NCI-H1092 (cell line): Measurements from ENCODE around the gene P2RY2.

Source experiments
- DNase-seq: peaks from one replicate; lab custom pipeline; 2025; lab: John Stamatoyannopoulos, UW

Gene P2RY2

DNA sequence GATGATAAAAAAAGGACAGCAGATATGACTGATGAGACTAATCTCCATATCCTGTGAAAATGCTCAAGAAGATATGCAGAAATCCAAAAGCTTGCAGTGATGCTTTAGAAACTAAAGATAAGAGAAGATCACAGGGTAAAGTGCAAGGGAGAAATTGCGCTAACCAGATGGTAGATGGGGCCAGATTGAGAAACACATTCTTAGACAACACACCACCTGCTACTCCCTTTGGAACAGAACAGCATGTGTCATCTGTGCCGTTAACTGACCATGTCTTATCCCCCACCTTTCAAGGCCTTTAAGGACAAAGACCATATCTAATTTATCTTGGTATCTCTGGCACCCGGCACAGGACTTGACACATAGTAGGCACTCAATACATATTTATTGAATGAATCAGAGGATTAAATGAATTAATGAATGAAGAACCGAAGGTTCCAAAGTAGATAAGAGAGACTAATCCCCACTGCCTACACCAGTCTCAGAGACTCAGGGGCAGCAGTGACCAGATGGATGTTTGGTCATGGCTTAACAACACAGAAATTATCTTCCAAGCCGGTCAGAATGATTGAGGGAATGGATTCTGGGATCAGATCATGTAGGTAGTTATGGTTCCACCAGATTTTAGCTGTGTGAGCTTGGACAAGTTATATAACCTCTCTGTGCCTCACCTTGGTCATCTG lies 12.3 kb upstream of the P2RY2 start:
- no peak for DNase-seq

DNA sequence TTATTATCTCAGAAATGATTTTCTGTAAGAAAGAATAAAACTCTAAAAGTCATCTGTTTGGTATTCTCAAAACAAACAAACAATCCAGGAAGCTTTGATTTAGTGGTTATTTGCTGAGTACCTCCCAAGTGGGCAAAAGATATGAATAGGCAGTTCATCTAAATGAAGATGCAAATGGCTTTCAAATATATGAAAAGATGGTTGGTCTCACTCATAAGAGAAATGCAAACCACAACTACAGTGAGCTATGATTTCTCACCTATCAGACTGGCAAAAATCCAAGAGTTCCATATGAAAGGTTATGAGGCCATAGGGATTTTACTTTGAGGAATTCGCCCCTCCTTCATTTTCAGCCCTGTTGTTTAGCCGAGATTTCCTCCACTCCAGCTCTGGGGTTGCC lies 11.3 kb upstream of the P2RY2 start:
- DNase-seq: no peak

GRCh38 chr11:73209892-73210291 lies 8.2 kb upstream of the P2RY2 start:
- DNase-seq: no peak

- no peak for DNase-seq
Observed at GRCh38 chr11:73210916-73211667, 7.0 kb upstream of the P2RY2 start.

GRCh38 chr11:73213196-73214143 lies 4.6 kb upstream of the P2RY2 start:
- DNase-seq: no peak

- no peak for DNase-seq
Observed at GRCh38 chr11:73215191-73216134, 2.6 kb upstream of the P2RY2 start.

- no peak for DNase-seq
Observed at GRCh38 chr11:73216465-73216864, 1.6 kb upstream of the P2RY2 start.

GRCh38 chr11:73217131-73217809 lies 811 bp upstream of the P2RY2 start:
- DNase-seq: no peak

DNA sequence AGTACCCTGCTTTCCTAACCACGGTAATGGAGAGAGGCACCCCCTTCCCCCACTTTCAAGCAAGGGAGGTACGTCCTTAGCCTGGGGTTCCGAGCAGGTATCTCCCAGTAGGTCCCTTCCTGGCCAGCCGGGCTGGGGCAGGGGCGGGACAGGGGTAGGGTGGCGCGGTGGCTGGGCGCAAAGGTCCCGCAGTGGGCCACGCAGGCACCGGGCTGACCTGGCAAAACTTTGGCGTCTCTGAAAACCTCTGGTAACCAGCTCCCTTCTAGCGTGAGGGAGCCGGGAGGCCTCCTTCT lies 323 bp upstream of the P2RY2 start:
- no peak for DNase-seq

DNA sequence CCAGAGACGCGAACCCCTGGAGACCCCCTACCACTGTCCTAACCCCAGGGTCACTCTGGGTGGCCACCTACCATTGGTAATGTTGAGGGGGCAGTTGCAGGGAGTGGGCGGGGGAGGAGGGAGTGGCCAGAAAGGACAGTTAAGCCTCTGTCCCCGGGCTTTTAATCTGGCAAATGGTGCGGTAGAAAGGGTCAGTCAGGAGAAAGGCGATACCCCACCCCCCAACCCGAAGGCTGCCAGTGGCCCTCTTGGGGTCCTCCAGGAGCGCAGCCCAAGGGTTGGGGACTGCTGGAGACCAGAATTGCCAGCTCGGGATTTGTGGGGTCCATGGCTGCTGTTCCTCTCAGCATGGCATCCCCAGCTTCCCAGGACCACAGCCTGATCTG lies 742 bp downstream of the P2RY2 start:
- no peak for DNase-seq

- no peak for DNase-seq
Observed at GRCh38 chr11:73219396-73220285, 1.6 kb downstream of the P2RY2 start.

- DNase-seq: no peak
Observed at GRCh38 chr11:73221451-73221850, 3.4 kb downstream of the P2RY2 start.

GRCh38 chr11:73221996-73222395 lies 3.9 kb downstream of the P2RY2 start:
- DNase-seq: no peak

GRCh38 chr11:73223998-73224730 lies 6.1 kb downstream of the P2RY2 start:
- DNase-seq: no peak

- no peak for DNase-seq
Observed at GRCh38 chr11:73225001-73225686, 7.1 kb downstream of the P2RY2 start.

DNA sequence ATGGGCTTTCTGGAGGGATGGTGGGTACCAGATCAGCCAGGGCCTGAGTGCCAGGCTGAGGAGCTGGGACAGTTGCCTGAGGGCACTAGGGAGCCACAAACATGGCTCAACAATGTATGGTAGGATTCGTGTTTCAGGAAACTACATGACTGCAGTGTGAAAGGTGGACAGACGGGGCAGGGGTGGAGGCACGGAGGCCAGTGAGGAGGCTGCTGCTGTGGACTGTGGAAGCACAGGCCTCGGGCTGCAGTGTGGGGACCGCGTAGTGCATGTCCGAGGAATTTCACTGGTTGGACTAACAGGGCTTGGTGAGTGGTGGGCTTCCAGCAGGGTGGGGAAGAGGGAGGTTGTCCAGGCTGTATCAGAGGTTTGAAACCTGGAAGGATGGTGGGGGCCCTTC lies 7.8 kb downstream of the P2RY2 start:
- no peak for DNase-seq

DNA sequence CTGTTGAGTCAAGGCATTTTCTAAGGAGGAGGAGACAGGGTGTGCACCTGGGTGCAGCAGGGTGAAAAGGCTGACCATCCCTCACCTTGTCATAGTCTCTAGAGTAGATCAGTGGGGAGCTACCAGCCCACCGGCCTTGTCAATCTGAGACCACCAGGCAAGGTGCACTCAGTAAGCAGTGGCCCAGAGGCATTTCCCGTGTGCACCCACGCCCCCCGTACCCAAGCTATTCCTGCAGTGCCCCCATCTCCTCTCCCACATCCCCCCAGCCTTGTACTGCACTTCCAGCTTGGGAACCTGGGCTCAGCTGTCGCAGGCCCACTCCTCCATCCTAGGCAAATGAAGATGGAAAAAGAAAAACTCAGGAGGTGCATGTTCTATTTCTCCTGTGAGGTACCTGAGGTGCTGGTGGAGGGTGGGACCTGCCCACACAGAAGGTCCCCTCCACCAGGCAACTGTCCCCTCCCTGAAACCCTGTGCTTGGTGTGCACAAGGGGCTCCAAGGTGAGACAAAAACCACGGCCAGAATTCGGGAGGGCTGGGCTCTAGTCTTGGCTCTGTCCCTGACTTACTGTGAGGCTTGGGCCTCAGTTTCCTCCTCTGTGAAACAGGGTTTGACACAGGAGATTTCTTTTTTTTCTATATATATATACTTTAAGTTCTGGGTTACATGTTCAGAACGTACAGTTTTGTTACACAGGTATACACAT lies 8.4 kb downstream of the P2RY2 start:
- no peak for DNase-seq

- DNase-seq: no peak
Observed at GRCh38 chr11:73227571-73228211, 9.6 kb downstream of the P2RY2 start.
